Measurements from ENCODE around the gene MED13L.

MED13L gene

GRCh38 chr12:116174904-116175303 lies 102.6 kb downstream of the MED13L start:
- no peak for DNase-seq

- DNase-seq, result no peak
These were observed 103.5 kb downstream of the MED13L start for GRCh38 chr12:116174006-116174405.

- peak; percentile 48 for DNase-seq
These were observed 105.2 kb downstream of the MED13L start for GRCh38 chr12:116172224-116172849.

- no peak for DNase-seq
These were observed 105.9 kb downstream of the MED13L start for GRCh38 chr12:116171549-116171948.

- DNase-seq, result no peak
These were observed 108.4 kb downstream of the MED13L start for GRCh38 chr12:116169071-116169470.

GRCh38 chr12:116166306-116166705 lies 111.2 kb downstream of the MED13L start:
- DNase-seq, result no peak

- DNase-seq, result no peak
These were observed 112.5 kb downstream of the MED13L start for GRCh38 chr12:116165036-116165425.

GRCh38 chr12:116164250-116165035 lies 113.0 kb downstream of the MED13L start:
- no peak for DNase-seq

- DNase-seq, result no peak
These were observed 115.4 kb downstream of the MED13L start for GRCh38 chr12:116162071-116162470.

- DNase-seq, result no peak
These were observed 115.9 kb downstream of the MED13L start for GRCh38 chr12:116161588-116161987.

GRCh38 chr12:116160883-116161458 lies 116.5 kb downstream of the MED13L start:
- no peak for DNase-seq

- no peak for DNase-seq
These were observed 117.3 kb downstream of the MED13L start for GRCh38 chr12:116160231-116160630.

- no peak for DNase-seq
These were observed 117.8 kb downstream of the MED13L start for GRCh38 chr12:116159593-116160200.

- no peak for DNase-seq
These were observed 118.3 kb downstream of the MED13L start for GRCh38 chr12:116159175-116159574.

- DNase-seq, result no peak
These were observed 119.6 kb downstream of the MED13L start for GRCh38 chr12:116157845-116158267.

- DNase-seq, result no peak
These were observed 120.9 kb downstream of the MED13L start for GRCh38 chr12:116156614-116157013.

- DNase-seq, result no peak
These were observed 122.1 kb downstream of the MED13L start for GRCh38 chr12:116155383-116155782.

GRCh38 chr12:116153983-116154382 lies 123.5 kb downstream of the MED13L start:
- DNase-seq, result no peak

GRCh38 chr12:116153113-116153512 lies 124.4 kb downstream of the MED13L start:
- DNase-seq, result no peak

- no peak for DNase-seq
These were observed 125.2 kb downstream of the MED13L start for GRCh38 chr12:116152268-116152667.

- no peak for DNase-seq
These were observed 127.0 kb downstream of the MED13L start for GRCh38 chr12:116150452-116150851.

GRCh38 chr12:116150001-116150400 lies 127.5 kb downstream of the MED13L start:
- DNase-seq, result no peak

GRCh38 chr12:116148844-116149243 lies 128.6 kb downstream of the MED13L start:
- no peak for DNase-seq

- DNase-seq, result no peak
These were observed 131.1 kb downstream of the MED13L start for GRCh38 chr12:116146386-116146785.

Measured in stimulated activated CD8-positive, alpha-beta memory T cell treated with anti-CD3 and anti-CD28 coated beads, Interleukin-4, amount 100 ng/mL, for 48 hours (primary cell).